Neural crest cell (in vitro differentiated cells): Measurements from ENCODE around the gene TSPEAR. TPM values are rescaled to one million over a fixed set of nuclear protein-coding genes. Genes with fewer than 3 reads are reported as not detected.

Experiments used
- DNase-seq: peaks from one replicate; pipeline ENCODE4 v3.0.0; 2021; ENCODE audit warnings: low read depth, mixed read lengths, low spot score
- H3K27ac Mint-ChIP-seq: one replicate; pipeline ENCODE4 v1.8.0; 2021; ENCODE audit warnings: mild to moderate bottlenecking, mixed read lengths; ENCODE audit not compliant: unreplicated experiment
- H3K27me3 Mint-ChIP-seq: 2 replicates; pipeline ENCODE4 v1.8.0; 2021; ENCODE audit warnings: low read depth, mild to moderate bottlenecking, mixed read lengths
- H3K36me3 Mint-ChIP-seq: 2 replicates; pipeline ENCODE4 v1.8.0; 2021; ENCODE audit warnings: low read depth, mild to moderate bottlenecking, mixed read lengths
- H3K4me1 Mint-ChIP-seq: 2 replicates; pipeline ENCODE4 v1.8.0; 2021; ENCODE audit warnings: mixed read lengths
- H3K4me3 Mint-ChIP-seq: one replicate; pipeline ENCODE4 v1.8.0; 2021; ENCODE audit warnings: mild to moderate bottlenecking, mixed read lengths
- H3K9me3 Mint-ChIP-seq: 2 replicates; pipeline ENCODE4 v1.8.0; 2021; ENCODE audit warnings: mixed read lengths
- total RNA-seq: library from RNA; stranded (reverse); gene quantifications from 2 replicates; pipeline ENCODE4 v1.2.1, GENCODE V29; 2021
- TF ChIP-seq, protein P1 (sequence below): fragments of 200-600 bp; sonication (generic); conservative IDR thresholded peaks from 2 replicates; pipeline ENCODE4 v1.5.0; 2021; ENCODE audit warnings: antibody characterized with exemption, mild to moderate bottlenecking

TSPEAR gene
- total RNA-seq, 1 donor from 2014 or later: not detected

DNA sequence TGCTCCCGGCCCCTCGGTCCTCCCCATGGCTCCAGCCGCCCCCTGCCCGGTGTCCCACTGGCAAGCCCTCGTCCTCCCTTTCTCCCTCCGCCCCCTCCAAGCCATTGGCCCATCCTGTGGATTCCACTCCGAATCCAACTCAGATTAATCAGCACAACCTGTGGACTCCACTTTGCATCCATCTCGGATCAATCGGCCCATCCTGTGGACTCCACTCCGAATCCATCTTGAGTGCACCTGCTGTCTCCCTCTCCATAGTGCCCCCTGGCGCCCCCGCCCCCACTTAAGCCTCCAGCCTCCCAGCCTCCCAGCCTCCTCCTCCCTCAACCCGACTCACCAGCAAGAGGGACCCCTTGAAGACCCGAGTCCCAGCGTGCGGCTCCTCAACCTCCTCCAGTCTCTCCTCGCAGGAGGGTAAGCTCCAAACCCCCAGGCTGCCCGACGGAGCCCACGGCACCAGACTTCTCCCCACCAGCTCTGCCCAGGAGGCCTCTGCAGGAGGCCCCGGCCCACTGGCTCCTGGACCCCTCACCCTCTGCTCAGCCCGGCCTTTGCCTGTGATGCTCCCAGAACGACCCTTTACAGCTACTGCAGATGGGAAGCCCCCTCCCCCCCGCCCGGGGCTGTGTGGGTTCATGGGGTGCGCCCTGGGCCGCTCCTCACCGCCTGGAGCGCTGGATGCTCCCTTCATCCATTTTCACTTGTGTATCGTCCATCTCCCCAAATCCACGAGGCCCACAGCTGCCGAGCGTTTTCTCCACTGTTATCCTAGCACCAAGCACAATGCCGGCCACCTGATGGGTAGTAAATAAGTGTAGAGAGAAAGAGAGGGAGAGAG, 40.6 kb upstream of the TSPEAR start:
- no peaks in the 10 kb centered on the region for H3K9me3 Mint-ChIP-seq
- TF ChIP-seq, protein P1, sequence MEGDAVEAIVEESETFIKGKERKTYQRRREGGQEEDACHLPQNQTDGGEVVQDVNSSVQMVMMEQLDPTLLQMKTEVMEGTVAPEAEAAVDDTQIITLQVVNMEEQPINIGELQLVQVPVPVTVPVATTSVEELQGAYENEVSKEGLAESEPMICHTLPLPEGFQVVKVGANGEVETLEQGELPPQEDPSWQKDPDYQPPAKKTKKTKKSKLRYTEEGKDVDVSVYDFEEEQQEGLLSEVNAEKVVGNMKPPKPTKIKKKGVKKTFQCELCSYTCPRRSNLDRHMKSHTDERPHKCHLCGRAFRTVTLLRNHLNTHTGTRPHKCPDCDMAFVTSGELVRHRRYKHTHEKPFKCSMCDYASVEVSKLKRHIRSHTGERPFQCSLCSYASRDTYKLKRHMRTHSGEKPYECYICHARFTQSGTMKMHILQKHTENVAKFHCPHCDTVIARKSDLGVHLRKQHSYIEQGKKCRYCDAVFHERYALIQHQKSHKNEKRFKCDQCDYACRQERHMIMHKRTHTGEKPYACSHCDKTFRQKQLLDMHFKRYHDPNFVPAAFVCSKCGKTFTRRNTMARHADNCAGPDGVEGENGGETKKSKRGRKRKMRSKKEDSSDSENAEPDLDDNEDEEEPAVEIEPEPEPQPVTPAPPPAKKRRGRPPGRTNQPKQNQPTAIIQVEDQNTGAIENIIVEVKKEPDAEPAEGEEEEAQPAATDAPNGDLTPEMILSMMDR: no peak
- H3K4me3 Mint-ChIP-seq: no peak overlapping the region
- peaks cover 11% of the 10 kb centered on the region for H3K4me1 Mint-ChIP-seq
- H3K27me3 Mint-ChIP-seq: peaks cover 6% of the 10 kb centered on the region
- DNase-seq: no peak
- no peaks in the 10 kb centered on the region for H3K36me3 Mint-ChIP-seq
- H3K27ac Mint-ChIP-seq: no peak overlapping the region

DNA sequence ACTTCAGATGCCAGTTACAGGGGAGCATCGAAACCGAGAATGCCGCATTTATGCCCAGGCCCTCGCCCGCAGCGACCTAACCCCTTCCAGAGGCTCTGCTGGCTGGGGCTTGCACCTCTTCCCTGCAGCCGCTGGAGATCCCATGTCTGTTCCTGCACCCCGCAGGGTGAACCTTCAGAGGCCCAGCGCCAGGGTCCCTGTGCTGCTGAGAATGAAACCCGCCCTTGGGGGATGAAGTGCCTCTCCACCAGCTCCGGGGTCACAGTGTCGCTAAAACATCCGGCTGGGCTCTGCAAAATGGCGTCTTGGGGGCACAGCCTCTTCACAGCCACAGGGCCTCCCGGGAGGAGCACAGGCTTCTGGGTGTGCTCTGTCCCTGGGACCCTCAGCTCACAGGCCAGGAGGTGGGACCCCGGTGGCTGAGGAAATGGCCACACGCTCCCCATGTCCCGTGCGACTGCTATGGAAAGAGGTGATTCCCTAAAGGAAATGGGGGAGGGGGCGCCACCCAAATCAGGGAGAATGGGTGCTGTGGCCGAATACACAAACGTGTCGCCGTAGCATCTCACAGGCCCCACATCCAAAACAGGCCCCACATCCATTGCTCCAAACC, 39.9 kb upstream of the TSPEAR start:
- Mint-ChIP-seq H3K4me3 (no peak overlapping the region), H3K36me3 (no peaks in the 10 kb centered on the region), H3K27me3 (peaks cover 6% of the 10 kb centered on the region), H3K9me3 (no peaks in the 10 kb centered on the region), H3K27ac (no peak overlapping the region), H3K4me1 (peaks cover 11% of the 10 kb centered on the region)
- DNase-seq: no peak
- TF ChIP-seq, protein P1: no peak

DNA sequence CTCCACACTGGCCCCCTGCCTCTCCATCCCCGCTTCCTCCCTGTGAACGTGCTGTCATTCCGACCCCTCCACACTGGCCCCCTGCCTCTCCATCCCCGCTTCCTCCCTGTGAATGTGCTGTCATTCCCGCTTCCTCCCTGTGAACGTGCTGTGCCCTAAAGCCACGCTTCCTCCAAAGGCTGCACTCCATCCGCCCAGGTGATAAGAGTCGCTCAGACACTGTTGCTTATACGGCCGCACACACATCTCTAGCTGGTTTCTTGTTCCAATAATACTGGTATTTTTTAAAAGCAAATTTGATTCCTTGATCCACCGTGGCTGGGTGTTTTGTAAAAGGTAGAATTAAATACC, 39.3 kb upstream of the TSPEAR start:
- peaks cover 11% of the 10 kb centered on the region for H3K4me1 Mint-ChIP-seq
- no peaks in the 10 kb centered on the region for H3K36me3 Mint-ChIP-seq
- no peaks in the 10 kb centered on the region for H3K9me3 Mint-ChIP-seq
- no peak overlapping the region for H3K4me3 Mint-ChIP-seq
- H3K27ac Mint-ChIP-seq: no peak overlapping the region
- H3K27me3 Mint-ChIP-seq: peaks cover 6% of the 10 kb centered on the region
- TF ChIP-seq, protein P1: no peak
- DNase-seq: no peak

DNA sequence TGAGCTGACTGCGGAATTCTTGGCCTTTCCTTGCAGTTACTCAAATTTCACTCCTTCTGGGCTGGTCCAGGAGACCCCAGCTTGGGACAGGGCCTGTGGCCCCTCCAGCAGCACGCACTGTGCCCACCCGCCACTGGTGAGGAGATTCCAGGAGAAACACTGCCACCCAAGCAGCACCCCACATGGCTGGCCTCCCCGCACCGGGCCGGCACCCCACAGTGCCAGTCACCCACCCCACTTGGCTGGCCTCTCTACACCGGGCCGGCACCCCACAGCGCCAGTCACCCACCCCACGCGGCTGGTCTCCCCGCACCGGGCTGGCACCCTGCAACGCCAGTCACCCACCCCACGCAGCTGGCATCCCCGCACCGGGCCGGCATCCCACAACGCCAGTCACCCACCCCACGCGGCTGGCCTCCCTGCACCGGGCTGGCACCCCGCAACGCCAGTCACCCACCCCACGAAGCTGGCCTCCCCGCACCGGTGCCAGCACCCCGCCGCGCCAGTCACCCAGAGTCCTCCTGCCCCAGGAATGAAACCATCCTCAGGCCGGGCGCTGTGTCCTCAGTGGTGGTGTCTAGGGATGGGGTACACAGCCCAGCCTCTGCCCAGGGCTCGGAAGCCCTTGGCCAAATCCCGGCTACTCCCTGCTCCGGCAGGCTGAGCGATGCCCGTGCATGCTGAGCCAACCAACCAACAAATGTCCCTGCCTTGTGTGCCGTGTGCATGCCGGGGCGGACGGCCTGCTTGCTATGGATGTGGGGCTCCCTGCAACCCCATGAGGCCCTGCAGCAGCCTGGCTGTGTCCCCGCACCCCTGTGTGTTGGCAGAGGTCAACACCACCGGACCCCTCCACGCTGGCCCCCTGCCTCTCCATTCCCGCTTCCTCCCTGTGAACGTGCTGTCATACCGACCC, 38.6 kb upstream of the TSPEAR start:
- Mint-ChIP-seq H3K9me3 (no peaks in the 10 kb centered on the region), H3K27me3 (peaks cover 6% of the 10 kb centered on the region), H3K4me1 (peaks cover 11% of the 10 kb centered on the region), H3K36me3 (no peaks in the 10 kb centered on the region), H3K4me3 (no peak overlapping the region), H3K27ac (no peak overlapping the region)
- TF ChIP-seq, protein P1: no peak
- DNase-seq: no peak

DNA sequence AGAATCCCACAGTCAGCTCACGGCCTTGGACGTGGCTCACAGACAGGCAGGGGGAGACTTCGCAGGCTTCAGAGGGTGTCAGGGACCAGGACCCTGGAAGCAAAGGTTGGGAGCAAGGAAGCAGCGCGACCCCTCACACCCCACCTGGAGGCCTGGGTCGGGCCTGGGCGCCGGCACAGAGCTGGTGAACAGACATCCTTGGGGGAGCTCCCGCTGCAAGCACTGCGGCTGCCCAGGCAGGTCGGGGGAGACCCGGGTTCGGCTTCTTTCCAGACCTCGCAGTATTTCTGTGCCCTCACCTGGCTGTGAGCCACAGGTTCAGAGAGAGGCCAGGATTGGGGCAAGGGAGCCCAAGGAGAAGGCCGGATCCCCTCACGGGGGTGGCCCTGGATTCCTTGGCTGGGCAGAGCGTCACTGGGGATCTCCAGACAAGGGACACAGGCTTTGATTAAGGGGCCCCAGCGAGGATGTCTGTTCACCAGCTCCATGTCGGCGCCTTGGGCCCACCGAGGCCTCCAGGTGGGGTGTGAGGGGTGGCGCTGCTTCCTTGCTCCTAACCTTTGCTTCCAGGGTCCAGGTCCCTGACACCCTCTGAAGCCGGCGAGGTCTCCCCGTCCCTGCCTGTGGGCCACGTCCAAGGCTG, 37.9 kb upstream of the TSPEAR start:
- no peaks in the 10 kb centered on the region for H3K9me3 Mint-ChIP-seq
- no peak overlapping the region for H3K4me3 Mint-ChIP-seq
- H3K27ac Mint-ChIP-seq: no peak overlapping the region
- no peaks in the 10 kb centered on the region for H3K36me3 Mint-ChIP-seq
- peaks cover 6% of the 10 kb centered on the region for H3K27me3 Mint-ChIP-seq
- peaks cover 11% of the 10 kb centered on the region for H3K4me1 Mint-ChIP-seq
- DNase-seq: no peak
- TF ChIP-seq, protein P1: no peak
